CD4-positive, alpha-beta T cell treated with Interleukin-12 subunit alpha and Interleukin-12 subunit beta, for 1 hour (primary cell): ENCODE measurements around the gene GADD45B.
"Not testable (repeated sequence)": the region's sequence is repeated elsewhere in the genome, so short reads cannot be mapped to it uniquely, and the experiment has no call there.

Source experiments
- DNase-seq: peaks from one replicate; pipeline ENCODE4 v3.0.0-alpha.2; 2020

GADD45B gene

GRCh38 chr19:2490659-2491058, 14.7 kb downstream of the GADD45B start:
- DNase-seq = no peak

- no peak for DNase-seq
Measured at GRCh38 chr19:2491130-2491801, 15.3 kb downstream of the GADD45B start.

- no peak for DNase-seq
Measured at GRCh38 chr19:2492870-2493269, 16.9 kb downstream of the GADD45B start.

GRCh38 chr19:2493448-2493847, 17.5 kb downstream of the GADD45B start:
- not testable (repeated sequence) for DNase-seq

- DNase-seq = no peak
Measured at GRCh38 chr19:2494084-2494446, 18.1 kb downstream of the GADD45B start.

GRCh38 chr19:2494447-2495129, 18.7 kb downstream of the GADD45B start:
- peak; percentile 70 for DNase-seq

- DNase-seq = peak; percentile 51
Measured at GRCh38 chr19:2495130-2495641, 19.3 kb downstream of the GADD45B start.

- no peak for DNase-seq
Measured at GRCh38 chr19:2495651-2496316, 19.9 kb downstream of the GADD45B start.

GRCh38 chr19:2497186-2497585, 21.3 kb downstream of the GADD45B start:
- DNase-seq = no peak

- DNase-seq = no peak
Measured at GRCh38 chr19:2500156-2500555, 24.2 kb downstream of the GADD45B start.

- no peak for DNase-seq
Measured at GRCh38 chr19:2500841-2501261, 24.9 kb downstream of the GADD45B start.

- DNase-seq = peak; percentile 78
Measured at GRCh38 chr19:2503521-2504109, 27.7 kb downstream of the GADD45B start.

GRCh38 chr19:2506656-2507055, 30.7 kb downstream of the GADD45B start:
- DNase-seq = not testable (repeated sequence)

GRCh38 chr19:2507109-2507508, 31.2 kb downstream of the GADD45B start:
- DNase-seq = peak; percentile 53

- no peak for DNase-seq
Measured at GRCh38 chr19:2509096-2509495, 33.2 kb downstream of the GADD45B start.

- DNase-seq = no peak
Measured at GRCh38 chr19:2511570-2511969, 35.6 kb downstream of the GADD45B start.

GRCh38 chr19:2511991-2512390, 36.1 kb downstream of the GADD45B start:
- DNase-seq = no peak

- no peak for DNase-seq
Measured at GRCh38 chr19:2512523-2513431, 36.9 kb downstream of the GADD45B start.

- no peak for DNase-seq
Measured at GRCh38 chr19:2514981-2515518, 39.1 kb downstream of the GADD45B start.

- DNase-seq = no peak
Measured at GRCh38 chr19:2516727-2517126, 40.8 kb downstream of the GADD45B start.

GRCh38 chr19:2517881-2518601, 42.1 kb downstream of the GADD45B start:
- no peak for DNase-seq
